Epithelial cell of esophagus (primary cell): ENCODE results near the gene CPNE5.

ENCODE experiments used
- DNase-seq: peaks from one replicate; pipeline ENCODE4 v3.0.0; 2010; ENCODE audit warnings: low read depth
- H3K4me3 ChIP-seq: 2 replicates; pipeline ENCODE4 v1.5.1; 2011; ENCODE audit warnings: mild to moderate bottlenecking, low read length, control low read depth
- TF ChIP-seq, protein P1 (sequence below): IDR thresholded peaks from 2 replicates; pipeline ENCODE4 v1.5.1; 2011; ENCODE audit warnings: low read depth, mild to moderate bottlenecking, low read length, control low read depth, inconsistent platforms; ENCODE audit not compliant: insufficient read depth; ENCODE audit errors: missing control alignments

Gene CPNE5

GRCh38 chr6:36719126-36719525 lies 120.1 kb downstream of the CPNE5 start:
- TF ChIP-seq, protein P1, sequence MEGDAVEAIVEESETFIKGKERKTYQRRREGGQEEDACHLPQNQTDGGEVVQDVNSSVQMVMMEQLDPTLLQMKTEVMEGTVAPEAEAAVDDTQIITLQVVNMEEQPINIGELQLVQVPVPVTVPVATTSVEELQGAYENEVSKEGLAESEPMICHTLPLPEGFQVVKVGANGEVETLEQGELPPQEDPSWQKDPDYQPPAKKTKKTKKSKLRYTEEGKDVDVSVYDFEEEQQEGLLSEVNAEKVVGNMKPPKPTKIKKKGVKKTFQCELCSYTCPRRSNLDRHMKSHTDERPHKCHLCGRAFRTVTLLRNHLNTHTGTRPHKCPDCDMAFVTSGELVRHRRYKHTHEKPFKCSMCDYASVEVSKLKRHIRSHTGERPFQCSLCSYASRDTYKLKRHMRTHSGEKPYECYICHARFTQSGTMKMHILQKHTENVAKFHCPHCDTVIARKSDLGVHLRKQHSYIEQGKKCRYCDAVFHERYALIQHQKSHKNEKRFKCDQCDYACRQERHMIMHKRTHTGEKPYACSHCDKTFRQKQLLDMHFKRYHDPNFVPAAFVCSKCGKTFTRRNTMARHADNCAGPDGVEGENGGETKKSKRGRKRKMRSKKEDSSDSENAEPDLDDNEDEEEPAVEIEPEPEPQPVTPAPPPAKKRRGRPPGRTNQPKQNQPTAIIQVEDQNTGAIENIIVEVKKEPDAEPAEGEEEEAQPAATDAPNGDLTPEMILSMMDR: no peak
- no peak overlapping the region for H3K4me3 ChIP-seq
- no peak for DNase-seq

DNA sequence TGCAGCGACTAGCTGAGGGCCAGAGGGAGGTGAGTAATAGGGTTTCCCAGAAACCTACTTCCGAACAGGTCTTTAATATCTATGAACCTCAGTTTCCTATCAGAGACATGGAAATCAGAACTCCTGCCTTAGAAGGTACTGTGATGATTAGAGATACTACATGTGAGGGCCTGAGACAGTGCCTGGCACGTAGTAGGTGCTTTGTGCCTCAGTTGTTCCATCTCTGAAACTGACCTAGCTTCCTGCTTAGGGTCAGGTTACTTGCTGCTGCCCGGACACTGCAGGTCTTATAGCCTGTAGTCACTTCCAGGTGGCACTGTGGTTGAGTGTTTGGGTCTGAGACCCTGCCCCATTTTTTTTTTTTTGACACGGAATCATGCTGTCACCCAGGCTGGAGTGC lies 120.7 kb downstream of the CPNE5 start:
- no peak for DNase-seq
- TF ChIP-seq, protein P1: no peak
- no peak overlapping the region for H3K4me3 ChIP-seq

DNA sequence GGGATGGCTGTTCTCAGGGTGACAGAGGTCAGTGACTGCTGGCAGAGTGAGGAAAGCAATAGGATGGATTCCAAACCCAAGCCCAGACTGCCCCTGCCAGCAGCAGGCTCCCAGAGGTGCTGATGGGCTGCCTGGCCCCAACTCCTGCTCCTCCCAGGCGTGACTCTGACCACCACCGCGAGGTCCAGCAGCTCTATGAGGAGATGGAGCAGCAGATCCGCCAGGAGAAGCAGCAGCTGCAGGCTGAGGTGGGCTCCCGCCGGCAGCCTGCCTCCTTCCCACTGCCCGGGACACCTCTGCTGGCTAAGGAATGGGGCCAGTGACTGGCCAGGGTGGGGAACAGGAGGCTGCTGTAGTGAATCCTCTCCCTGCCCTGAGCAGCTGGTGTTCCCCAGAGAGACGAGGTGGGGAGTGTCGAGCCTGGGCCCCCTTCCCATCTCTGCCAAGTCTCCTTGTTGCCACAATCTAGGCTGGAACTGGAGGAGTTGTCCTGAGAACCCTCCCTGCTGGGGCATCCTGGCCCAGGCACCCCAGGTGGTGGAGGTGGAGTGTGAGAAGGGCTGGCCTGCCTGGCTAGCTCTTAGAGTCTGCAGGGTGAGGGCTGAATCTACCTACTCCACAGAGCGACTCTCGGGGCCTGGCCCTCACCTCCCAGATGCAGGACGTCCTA lies 121.2 kb downstream of the CPNE5 start:
- TF ChIP-seq, protein P1: no peak
- H3K4me3 ChIP-seq: no peak overlapping the region
- no peak for DNase-seq

DNA sequence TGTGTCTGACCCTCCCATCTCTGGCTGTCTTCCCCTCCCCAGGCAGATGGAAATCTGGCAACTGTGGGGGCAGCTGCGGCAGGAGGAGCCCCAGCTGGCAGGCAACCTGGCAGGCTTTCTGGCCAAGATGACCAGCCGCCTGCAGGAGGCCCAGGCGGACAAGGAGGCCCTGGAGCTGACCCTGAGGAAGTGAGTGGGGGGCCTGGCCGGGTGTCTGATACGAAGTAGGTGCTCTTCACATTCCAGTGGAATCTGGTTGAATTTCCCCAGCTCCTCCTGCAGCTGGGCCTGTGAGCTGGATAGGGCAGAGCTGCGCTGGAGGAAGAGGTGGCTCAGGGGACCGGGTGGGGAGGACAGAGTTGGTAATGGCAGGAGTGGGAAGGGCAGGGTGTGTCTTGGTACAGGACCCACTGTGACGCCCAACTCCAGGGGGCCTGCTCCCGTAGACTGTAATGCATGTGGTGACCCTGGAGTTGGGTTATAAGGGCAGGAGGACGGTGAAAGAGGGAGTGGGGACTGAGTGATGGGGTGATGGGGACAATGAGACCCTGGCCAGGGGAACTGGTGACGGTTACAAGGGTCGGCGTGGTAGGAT lies 121.9 kb downstream of the CPNE5 start:
- no peak for DNase-seq
- TF ChIP-seq, protein P1: no peak
- no peak overlapping the region for H3K4me3 ChIP-seq

- TF ChIP-seq, protein P1: no peak
- DNase-seq: peak; percentile 87
- H3K4me3 ChIP-seq: no peak overlapping the region
These were observed 122.7 kb downstream of the CPNE5 start for GRCh38 chr6:36716476-36717093.

- H3K4me3 ChIP-seq: no peak overlapping the region
- TF ChIP-seq, protein P1: no peak
- DNase-seq: no peak
These were observed 123.8 kb downstream of the CPNE5 start for GRCh38 chr6:36715469-36715868.
